ENCODE data around the gene C15orf39.

- no peak for TF ChIP-seq CTCF (IDR thresholded peaks at IDR 0.05)
- no peak for TF ChIP-seq POLR2A (IDR thresholded peaks at IDR 0.05)
Measured at GRCh38 chr15:75224281-75224680, 22.6 kb downstream of the C15orf39 start.
